Measurements from ENCODE around the gene TMEM170B.

The TMEM170B gene

DNA sequence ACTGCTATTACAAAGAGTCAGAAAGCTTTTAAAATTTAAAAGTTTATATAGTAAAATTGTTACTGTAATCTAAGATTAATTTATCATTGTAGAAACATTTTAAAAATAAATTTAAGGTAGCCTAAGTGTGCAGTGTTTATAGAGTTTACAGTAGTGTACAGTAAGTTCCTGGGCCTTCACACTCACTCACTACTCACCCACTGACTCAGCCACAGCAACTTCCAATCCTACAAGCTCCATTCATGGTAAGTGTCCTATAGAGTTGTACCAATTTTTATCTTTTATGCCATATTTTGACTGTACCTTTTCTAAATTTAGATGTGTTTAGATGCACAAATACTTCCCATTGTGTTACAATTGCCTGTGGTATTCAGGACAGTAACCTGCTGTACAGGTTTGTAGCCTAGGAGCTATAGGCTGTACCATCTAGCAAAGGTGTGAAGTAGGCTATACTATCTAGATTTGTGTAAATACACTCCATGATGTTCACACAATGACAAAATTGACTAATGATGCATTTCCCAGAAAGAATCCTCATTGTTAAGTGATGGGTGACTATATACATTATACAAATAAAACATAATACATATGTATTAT lies 10.2 kb upstream of the TMEM170B start:
- no peak for TF ChIP-seq CTCF (conservative IDR thresholded peaks at IDR 0.05; ENCODE audit: control insufficient read depth, insufficient read depth, low read depth, low read length)
- H3K4me3 ChIP-seq (ENCODE audit: control insufficient read depth, low read depth, low read length): no peak overlapping the region
- DNase-seq (ENCODE audit: low read depth): peak; percentile 29

- no peak for TF ChIP-seq CTCF (conservative IDR thresholded peaks at IDR 0.05; ENCODE audit: control insufficient read depth, insufficient read depth, low read depth, low read length)
- H3K4me3 ChIP-seq (ENCODE audit: control insufficient read depth, low read depth, low read length): no peak overlapping the region
- DNase-seq (ENCODE audit: low read depth): no peak
Observed at GRCh38 chr6:11528996-11529395, 8.6 kb upstream of the TMEM170B start.

GRCh38 chr6:11532097-11532496 lies 5.5 kb upstream of the TMEM170B start:
- no peak overlapping the region for H3K4me3 ChIP-seq (ENCODE audit: control insufficient read depth, low read depth, low read length)
- TF ChIP-seq CTCF (conservative IDR thresholded peaks at IDR 0.05; ENCODE audit: control insufficient read depth, insufficient read depth, low read depth, low read length): no peak
- DNase-seq (ENCODE audit: low read depth): peak; percentile 20

GRCh38 chr6:11534561-11534960 lies 3.0 kb upstream of the TMEM170B start:
- TF ChIP-seq CTCF (conservative IDR thresholded peaks at IDR 0.05; ENCODE audit: control insufficient read depth, insufficient read depth, low read depth, low read length): no peak

GRCh38 chr6:11535801-11536230 lies 1.7 kb upstream of the TMEM170B start:
- TF ChIP-seq CTCF (conservative IDR thresholded peaks at IDR 0.05; ENCODE audit: control insufficient read depth, insufficient read depth, low read depth, low read length): no peak
- DNase-seq (ENCODE audit: low read depth): peak; percentile 52
- no peak overlapping the region for H3K4me3 ChIP-seq (ENCODE audit: control insufficient read depth, low read depth, low read length)

More at GRCh38 chr6:11534561-11534960, 3.0 kb upstream of the TMEM170B start:
- DNase-seq (ENCODE audit: low read depth): no peak
- no peak overlapping the region for H3K4me3 ChIP-seq (ENCODE audit: control insufficient read depth, low read depth, low read length)

GRCh38 chr6:11536795-11537194 lies 754 bp upstream of the TMEM170B start:
- no peak for DNase-seq (ENCODE audit: low read depth)
- no peak for TF ChIP-seq CTCF (conservative IDR thresholded peaks at IDR 0.05; ENCODE audit: control insufficient read depth, insufficient read depth, low read depth, low read length)
- H3K4me3 ChIP-seq (ENCODE audit: control insufficient read depth, low read depth, low read length): peak overlapping the region; percentile 47

Data from fibroblast of mammary gland (primary cell).